ENCODE results near the gene ADORA2A. TPM values are rescaled to one million over a fixed set of nuclear protein-coding genes. Genes with fewer than 3 reads are reported as not detected.

ADORA2A gene
- total and polyA plus RNA-seq, 10 of the 15 experiments (the other 5 are each of a cell fraction or from before 2014, with no cell fraction given): 0.69 to 31.2 (median 18.3) TPM

GRCh38 chr22:24474221-24474620, 46.8 kb downstream of the ADORA2A start:
- DNase-seq (ENCODE audit: low read depth, low spot score): no peak
- Histone ChIP-seq H3K27me3 (replicated peaks in 1 of 2; ENCODE audit: control insufficient read depth in 2 of 2, insufficient read depth in 2 of 2, low read length in 1 of 2) (no peaks in the 10 kb centered on the region), H3K36me3 (ENCODE audit: control insufficient read depth in 2 of 2, insufficient read depth in 2 of 2, low read length in 1 of 2) (no peaks in the 10 kb centered on the region), H3K4me3 (no peak overlapping the region), H4K20me1 (ENCODE audit: control insufficient read depth, insufficient read depth) (no peaks in the 10 kb centered on the region), H3K4me1 (ENCODE audit: control insufficient read depth, insufficient read depth, low read length) (no peaks in the 10 kb centered on the region), H3K9ac (ENCODE audit: control insufficient read depth, insufficient read depth, low read length) (no peak overlapping the region), H2AFZ (ENCODE audit: control insufficient read depth, low read depth, low read length) (no peak overlapping the region), H3K9me3 (replicated peaks; ENCODE audit: control insufficient read depth, insufficient read depth, low read length) (no peaks in the 10 kb centered on the region), H3K27ac (ENCODE audit: control insufficient read depth, insufficient read depth) (no peak overlapping the region), H3K4me2 (ENCODE audit: control insufficient read depth, insufficient read depth) (no peak overlapping the region), H3K79me2 (ENCODE audit: control insufficient read depth, insufficient read depth, low read length) (no peaks in the 10 kb centered on the region)
- 33% methylated on average over 3 of the region's 3 CpGs for WGBS (ENCODE audit: insufficient coverage, insufficient replicate concordance, low lambda C conversion rate, missing lambda C conversion rate)
- in situ Hi-C loops (cut with MboI): no loop called here
- no peak for FAIRE-seq
- no TSS peak for BruUV-seq (replicated peaks)
- no peak for ATAC-seq
- no peak for TF ChIP-seq SMAD1 (IDR thresholded peaks at IDR 0.05; ENCODE audit: low read depth, partially characterized antibody)
- no peak for TF ChIP-seq EED (IDR thresholded peaks at IDR 0.05; ENCODE audit: low read depth)
- SMC1A ChIA-PET (ENCODE audit: uncharacterized antibody, unreplicated experiment): interaction anchor here (0.8 to 1.3 kb wide), 3 partner anchors 28 to 87 kb away, joined by 3 read pairs; no protein-coding TSS in a partner anchor
- POLR2A ChIA-PET: interaction anchor here (0.6 kb wide), 1 partner anchor 458 kb away, joined by 4 read pairs; no protein-coding TSS in a partner anchor
- intact Hi-C loops (cut with micrococcal nuclease; ENCODE audit: unreplicated experiment): no loop called here
- CTCF ChIA-PET: interaction anchor here (1.4 to 2.1 kb wide), 3 partner anchors 11 to 36 kb away, joined by 5 to 8 read pairs (median 7); no protein-coding TSS in a partner anchor
- RAD21 ChIA-PET (ENCODE audit: unreplicated experiment): interaction anchor here (1.1 kb wide), 1 partner anchor 29 kb away, joined by 5 read pairs; no protein-coding TSS in a partner anchor

- DNase-seq (ENCODE audit: low read depth, low spot score) (no peak), ATAC-seq (no peak), FAIRE-seq (no peak)
- no peaks in the 10 kb centered on the region for H3K36me3 ChIP-seq (ENCODE audit: control insufficient read depth in 2 of 2, insufficient read depth in 2 of 2, low read length in 1 of 2)
- no peaks in the 10 kb centered on the region for H3K79me2 ChIP-seq (ENCODE audit: control insufficient read depth, insufficient read depth, low read length)
- POLR2A ChIA-PET: interaction anchor here (0.6 kb wide), 1 partner anchor 458 kb away, joined by 4 read pairs; no protein-coding TSS in a partner anchor
- BruUV-seq (replicated peaks): no TSS peak
- CTCF ChIA-PET: interaction anchor here (0.9 to 2.1 kb wide), 4 partner anchors 11 to 51 kb away, joined by 3 to 8 read pairs (median 6); no protein-coding TSS in a partner anchor
- H3K4me3 ChIP-seq: no peak overlapping the region
- H3K4me1 ChIP-seq (ENCODE audit: control insufficient read depth, insufficient read depth, low read length): no peaks in the 10 kb centered on the region
- SMC1A ChIA-PET (ENCODE audit: uncharacterized antibody, unreplicated experiment): interaction anchor here (0.8 to 1.0 kb wide), 4 partner anchors 9 to 72 kb away, joined by 3 to 6 read pairs (median 4); no protein-coding TSS in a partner anchor
- in situ Hi-C loops (cut with MboI): no loop called here
- no peaks in the 10 kb centered on the region for H4K20me1 ChIP-seq (ENCODE audit: control insufficient read depth, insufficient read depth)
- no peak overlapping the region for H3K4me2 ChIP-seq (ENCODE audit: control insufficient read depth, insufficient read depth)
- intact Hi-C loops (cut with micrococcal nuclease; ENCODE audit: unreplicated experiment): no loop called here
- H3K9me3 ChIP-seq (replicated peaks; ENCODE audit: control insufficient read depth, insufficient read depth, low read length): no peaks in the 10 kb centered on the region
- WGBS (ENCODE audit: insufficient coverage, insufficient replicate concordance, low lambda C conversion rate, missing lambda C conversion rate): 85% methylated on average over 5 of the region's 5 CpGs
- TF ChIP-seq ESRRA (IDR thresholded peaks at IDR 0.05; ENCODE audit: low read length) (no peak), IRF3 (IDR thresholded peaks at IDR 0.05) (no peak), ATF2 (IDR thresholded peaks at IDR 0.05; ENCODE audit: low read length) (no peak), HCFC1 (IDR thresholded peaks at IDR 0.05; ENCODE audit: low read length) (no peak), MLLT1 (IDR thresholded peaks at IDR 0.05) (no peak)
- RAD21 ChIA-PET (ENCODE audit: unreplicated experiment): interaction anchor here (1.1 kb wide), 1 partner anchor 28 kb away, joined by 5 read pairs; no protein-coding TSS in a partner anchor
- no peak overlapping the region for H3K27ac ChIP-seq (ENCODE audit: control insufficient read depth, insufficient read depth)
- H2AFZ ChIP-seq (ENCODE audit: control insufficient read depth, low read depth, low read length): no peak overlapping the region
- no peaks in the 10 kb centered on the region for H3K27me3 ChIP-seq (replicated peaks in 1 of 2; ENCODE audit: control insufficient read depth in 2 of 2, insufficient read depth in 2 of 2, low read length in 1 of 2)
- H3K9ac ChIP-seq (ENCODE audit: control insufficient read depth, insufficient read depth, low read length): no peak overlapping the region
Observed at GRCh38 chr22:24474649-24475255, 47.4 kb downstream of the ADORA2A start.
